Bronchus fibroblast of lung (primary cell): ENCODE results near the gene SLC25A10. TPM values are rescaled to one million over a fixed set of nuclear protein-coding genes. Genes with fewer than 3 reads are reported as not detected.

ENCODE experiments used
- total RNA-seq: library from RNA; depleted of rRNA; stranded (reverse); fragments of >200 nt; gene quantifications from 2 replicates; pipeline ENCODE4 v1.2.3, GENCODE V29; 2015

Gene SLC25A10, protein sequence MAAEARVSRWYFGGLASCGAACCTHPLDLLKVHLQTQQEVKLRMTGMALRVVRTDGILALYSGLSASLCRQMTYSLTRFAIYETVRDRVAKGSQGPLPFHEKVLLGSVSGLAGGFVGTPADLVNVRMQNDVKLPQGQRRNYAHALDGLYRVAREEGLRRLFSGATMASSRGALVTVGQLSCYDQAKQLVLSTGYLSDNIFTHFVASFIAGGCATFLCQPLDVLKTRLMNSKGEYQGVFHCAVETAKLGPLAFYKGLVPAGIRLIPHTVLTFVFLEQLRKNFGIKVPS
- total RNA-seq = 32.7 and 38.0 TPM in 2 replicates

DNA sequence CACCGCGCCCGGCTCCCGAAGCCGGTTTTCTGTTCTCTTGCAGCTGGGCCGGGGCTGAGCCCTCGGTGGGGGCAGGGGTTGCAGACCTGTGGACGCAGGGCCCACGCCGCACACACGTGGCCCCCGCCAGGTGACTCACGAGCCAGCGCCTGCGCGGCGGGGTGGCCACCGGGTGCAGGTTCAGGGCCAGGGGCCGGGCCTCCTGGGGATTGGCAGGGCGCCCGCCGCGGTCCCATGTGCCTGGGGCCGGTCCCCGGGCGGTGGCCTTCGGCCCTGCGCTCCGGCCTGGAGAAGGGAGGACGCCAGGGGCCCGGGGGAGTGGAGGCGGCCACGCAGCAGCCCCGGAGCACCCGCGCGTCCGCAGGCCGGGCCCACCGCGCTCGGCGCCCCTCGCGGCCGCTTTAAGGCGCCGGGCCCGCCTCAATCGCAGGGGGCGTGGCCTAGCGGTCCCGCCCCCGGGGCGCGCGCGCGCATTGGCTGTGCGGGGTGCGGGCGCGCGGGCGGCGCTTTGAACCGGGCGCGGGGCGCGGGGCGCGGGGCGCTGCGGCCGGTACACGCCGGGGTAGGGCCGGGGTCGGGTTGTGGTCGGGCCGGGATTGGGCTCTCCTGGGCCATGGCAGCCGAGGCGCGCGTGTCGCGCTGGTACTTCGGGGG is at the start of gene SLC25A10:
Gene SLC25A10, plus strand, starts transcription at position 471 of the 654 bp plus-strand sequence. Its CDS starts 143 bp downstream, at position 614.

DNA sequence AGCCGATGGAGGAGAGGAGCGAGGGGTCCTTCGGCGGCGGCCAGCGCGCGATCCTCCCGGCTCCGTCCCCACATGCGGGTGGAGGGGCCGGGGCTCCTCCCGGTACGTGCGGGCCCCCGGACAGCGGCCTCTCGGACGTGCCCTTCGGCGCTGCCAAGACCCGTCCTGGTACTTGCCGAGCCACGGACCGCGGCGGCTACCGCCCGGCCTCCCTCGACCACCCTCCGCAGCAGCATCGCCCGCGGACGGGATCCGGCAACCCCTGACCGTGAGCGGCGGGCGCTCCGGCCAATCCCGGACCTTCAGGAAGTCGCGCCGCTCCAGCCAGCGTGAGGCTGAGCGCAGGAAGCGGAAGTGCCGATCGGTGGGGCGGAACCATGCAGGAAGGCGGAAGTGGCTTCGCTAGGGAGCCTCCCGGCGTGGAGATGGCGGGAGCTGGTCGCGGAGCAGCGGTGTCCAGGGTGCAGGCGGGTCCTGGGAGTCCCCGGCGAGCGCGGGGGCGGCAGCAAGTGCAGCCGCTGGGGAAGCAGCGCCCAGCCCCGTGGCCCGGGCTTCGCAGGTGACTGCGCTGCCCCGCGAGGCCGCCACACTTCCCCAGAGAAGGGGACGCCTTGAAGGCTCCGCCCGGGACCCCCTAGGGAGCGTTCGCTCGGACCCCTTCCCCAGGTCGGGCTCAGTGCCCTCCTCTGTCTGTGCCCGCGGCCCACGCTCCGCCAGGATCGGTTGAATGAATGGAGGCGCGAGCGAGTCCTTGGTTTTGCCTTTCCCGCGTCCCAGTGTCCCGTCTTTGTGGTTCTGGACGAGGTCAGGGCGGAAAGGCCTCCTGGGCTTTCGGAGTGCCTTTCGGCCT is 45.5 kb upstream of the SLC25A10 start, which contains the start of the genes CCDC137 and OXLD1:
Gene CCDC137, plus strand, starts transcription at position 396 of the 850 bp plus-strand sequence. Its CDS starts 30 bp downstream, at position 426.
Gene OXLD1, minus strand, starts transcription at position 264 of the 850 bp plus-strand sequence. Its CDS starts 28 bp downstream, at position 236.

DNA sequence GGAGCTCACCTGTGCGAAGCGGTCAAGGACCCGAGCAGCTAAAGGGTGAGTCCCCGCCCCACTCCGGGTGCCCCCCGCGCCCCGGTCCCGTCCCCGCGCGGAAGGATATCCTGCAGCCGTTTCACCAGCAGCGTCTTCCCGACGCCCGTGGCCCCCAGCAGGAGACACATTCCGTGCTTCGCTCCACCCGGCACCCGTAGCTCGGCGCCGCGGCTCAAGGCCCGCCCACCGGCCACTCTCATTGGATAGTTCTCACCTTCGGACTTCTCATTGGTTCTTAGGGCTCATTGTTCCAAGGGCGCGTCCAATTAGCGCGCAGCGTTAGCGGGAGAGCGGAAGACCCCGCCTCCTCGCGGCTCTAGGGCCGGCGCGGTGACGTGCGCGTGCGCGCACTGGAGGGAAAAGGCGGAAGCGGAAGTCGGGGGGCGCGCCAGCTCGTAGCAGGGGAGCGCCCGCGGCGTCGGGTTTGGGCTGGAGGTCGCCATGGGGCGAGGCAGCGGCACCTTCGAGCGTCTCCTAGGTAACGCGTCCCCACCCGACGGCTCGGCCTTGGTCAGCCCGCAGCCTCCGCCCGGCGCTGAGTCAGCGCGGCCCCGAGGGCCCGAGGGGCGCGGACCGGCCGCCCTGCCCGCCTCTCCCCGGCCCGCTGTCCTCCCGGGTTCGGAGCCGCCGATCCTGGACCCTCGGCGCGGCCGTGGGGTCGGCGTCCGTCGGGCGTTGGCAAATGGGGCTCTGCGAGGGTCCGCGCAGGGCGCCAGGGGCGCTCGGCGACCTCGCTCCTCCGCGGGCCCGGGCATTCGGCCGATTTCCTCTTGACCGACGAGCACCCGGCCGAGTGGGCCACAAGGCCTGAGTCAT is 28.3 kb upstream of the SLC25A10 start, which contains the start of the genes ARL16 and HGS:
Gene ARL16, minus strand, starts transcription at position 214 of the 858 bp plus-strand sequence. Its CDS starts 44 bp downstream, at position 170.
Gene HGS, plus strand, starts transcription at position 428 of the 858 bp plus-strand sequence. Its CDS starts 56 bp downstream, at position 484.

DNA sequence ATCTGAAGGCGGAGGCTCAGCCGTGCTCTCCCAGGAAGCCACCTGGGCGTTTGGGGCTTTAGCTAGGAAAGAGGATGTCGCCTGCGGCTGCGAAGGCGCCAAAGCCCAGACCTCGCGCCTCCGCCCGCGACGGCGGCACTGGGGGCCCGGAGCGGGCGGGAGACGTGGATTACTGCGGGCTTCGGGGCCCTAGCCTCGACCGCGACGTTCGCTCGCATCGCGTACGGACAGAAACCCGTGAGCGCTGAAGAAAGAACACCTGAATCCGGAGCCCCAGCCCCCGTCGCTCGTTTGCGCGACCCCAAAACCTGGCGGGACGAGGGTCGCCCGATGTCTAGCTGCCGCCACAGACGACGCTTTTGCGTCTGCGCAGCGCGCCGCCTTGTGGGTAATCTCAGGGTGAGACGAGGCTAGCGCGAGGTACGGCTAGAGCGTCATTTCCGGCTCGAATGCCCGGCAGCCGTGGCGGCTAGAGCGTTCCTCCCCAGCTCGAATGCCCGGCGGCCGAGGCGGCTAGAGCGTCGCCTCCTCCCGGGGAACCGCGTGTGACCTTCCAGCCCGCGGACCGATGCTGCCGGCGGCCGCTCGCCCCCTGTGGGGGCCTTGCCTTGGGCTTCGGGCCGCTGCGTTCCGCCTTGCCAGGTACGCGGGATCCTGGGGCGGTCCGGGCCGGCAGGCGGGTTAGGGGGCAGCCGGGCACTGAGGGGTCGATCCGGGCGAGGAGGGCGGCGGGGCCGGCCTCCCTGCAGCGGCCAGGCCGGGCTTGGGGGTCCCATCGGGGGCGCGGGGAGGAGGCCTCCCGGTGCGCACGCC is 8.9 kb upstream of the SLC25A10 start, which contains the start of gene MRPL12:
Gene MRPL12, plus strand, starts transcription at position 434 of the 813 bp plus-strand sequence. Its CDS starts 135 bp downstream, at position 569.

Other genes starting within 250 kb of the SLC25A10 start
- gene ACTG1, start 199.5 kb upstream of the SLC25A10 start, total RNA-seq = 10,312 and 10,388 TPM in 2 replicates
- 0.15 TPM in 1 of 2 replicates, not detected in the other for gene FSCN2, start 183.9 kb upstream of the SLC25A10 start, total RNA-seq
- gene FAAP100, start 159.9 kb upstream of the SLC25A10 start, total RNA-seq = 26.6 and 30.3 TPM in 2 replicates
- 46.4 and 48.6 TPM in 2 replicates for gene NPLOC4, start 75.2 kb upstream of the SLC25A10 start, total RNA-seq
- 0.34 and 0.59 TPM in 2 replicates for gene TSPAN10, start 75.1 kb upstream of the SLC25A10 start, total RNA-seq
- gene PDE6G, start 55.7 kb upstream of the SLC25A10 start, total RNA-seq = 1.3 and 2.2 TPM in 2 replicates
- 47.1 and 52.9 TPM in 2 replicates for gene OXLD1, start 45.7 kb upstream of the SLC25A10 start, total RNA-seq
- 12.9 and 14.9 TPM in 2 replicates for gene CCDC137, start 45.5 kb upstream of the SLC25A10 start, total RNA-seq
- 47.9 and 48.9 TPM in 2 replicates for gene ARL16, start 28.5 kb upstream of the SLC25A10 start, total RNA-seq
- gene HGS, start 28.3 kb upstream of the SLC25A10 start, total RNA-seq = 101 and 102 TPM in 2 replicates
- 123 and 155 TPM in 2 replicates for gene MRPL12, start 8.9 kb upstream of the SLC25A10 start, total RNA-seq
- not detected in 2 replicates for gene GCGR, start 91.9 kb downstream of the SLC25A10 start, total RNA-seq
- gene MCRIP1, start 121.0 kb downstream of the SLC25A10 start, total RNA-seq = 131 and 139 TPM in 2 replicates
- not detected in 2 replicates for gene PPP1R27, start 122.8 kb downstream of the SLC25A10 start, total RNA-seq
- gene P4HB, start 148.3 kb downstream of the SLC25A10 start, total RNA-seq = 1,092 and 1,218 TPM in 2 replicates
- gene ARHGDIA, start 159.1 kb downstream of the SLC25A10 start, total RNA-seq = 498 and 540 TPM in 2 replicates
- 243 and 244 TPM in 2 replicates for gene ALYREF, start 179.3 kb downstream of the SLC25A10 start, total RNA-seq
- gene ANAPC11, start 179.4 kb downstream of the SLC25A10 start, total RNA-seq = 306 and 308 TPM in 2 replicates
- 1.3 TPM in 2 replicates for gene NPB, start 190.0 kb downstream of the SLC25A10 start, total RNA-seq
- gene PCYT2, start 199.1 kb downstream of the SLC25A10 start, total RNA-seq = 138 and 142 TPM in 2 replicates
- gene SIRT7, start 205.9 kb downstream of the SLC25A10 start, total RNA-seq = 14.0 and 15.0 TPM in 2 replicates
- 6.5 and 6.6 TPM in 2 replicates for gene MAFG, start 215.5 kb downstream of the SLC25A10 start, total RNA-seq
- gene PYCR1, start 225.0 kb downstream of the SLC25A10 start, total RNA-seq = 151 and 163 TPM in 2 replicates
- not detected in 2 replicates for gene MYADML2, start 234.9 kb downstream of the SLC25A10 start, total RNA-seq
- gene NOTUM, start 248.9 kb downstream of the SLC25A10 start, total RNA-seq = not detected in 2 replicates